ENCODE results near the gene MT1B. TPM values are rescaled to one million over a fixed set of nuclear protein-coding genes. Genes with fewer than 3 reads are reported as not detected.
"Not testable (repeated sequence)": the region's sequence is repeated elsewhere in the genome, so short reads cannot be mapped to it uniquely, and the experiment has no call there.

The MT1B gene
- total RNA-seq, 4 donors from 2014 or later = not detected

GRCh38 chr16:56672761-56673536 is 21.3 kb downstream of the MT1B start:
- H3K4me1 ChIP-seq = peaks cover 18 to 38% of the 10 kb centered on the region in 2 donors
- WGBS, 2 donors = 90 to 92% methylated on average over 11 of the region's 11 CpGs
- no peak for DNase-seq
- H3K4me3 ChIP-seq (replicated peaks in 1 of 3) = no peak overlapping the region
- no peaks in the 10 kb centered on the region for H3K36me3 ChIP-seq
- H3K9me3 ChIP-seq = no peaks in the 10 kb centered on the region
- TF ChIP-seq, protein P1, sequence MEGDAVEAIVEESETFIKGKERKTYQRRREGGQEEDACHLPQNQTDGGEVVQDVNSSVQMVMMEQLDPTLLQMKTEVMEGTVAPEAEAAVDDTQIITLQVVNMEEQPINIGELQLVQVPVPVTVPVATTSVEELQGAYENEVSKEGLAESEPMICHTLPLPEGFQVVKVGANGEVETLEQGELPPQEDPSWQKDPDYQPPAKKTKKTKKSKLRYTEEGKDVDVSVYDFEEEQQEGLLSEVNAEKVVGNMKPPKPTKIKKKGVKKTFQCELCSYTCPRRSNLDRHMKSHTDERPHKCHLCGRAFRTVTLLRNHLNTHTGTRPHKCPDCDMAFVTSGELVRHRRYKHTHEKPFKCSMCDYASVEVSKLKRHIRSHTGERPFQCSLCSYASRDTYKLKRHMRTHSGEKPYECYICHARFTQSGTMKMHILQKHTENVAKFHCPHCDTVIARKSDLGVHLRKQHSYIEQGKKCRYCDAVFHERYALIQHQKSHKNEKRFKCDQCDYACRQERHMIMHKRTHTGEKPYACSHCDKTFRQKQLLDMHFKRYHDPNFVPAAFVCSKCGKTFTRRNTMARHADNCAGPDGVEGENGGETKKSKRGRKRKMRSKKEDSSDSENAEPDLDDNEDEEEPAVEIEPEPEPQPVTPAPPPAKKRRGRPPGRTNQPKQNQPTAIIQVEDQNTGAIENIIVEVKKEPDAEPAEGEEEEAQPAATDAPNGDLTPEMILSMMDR (IDR thresholded peaks at IDR 0.05) = no peak
- TF ChIP-seq POLR2A (IDR thresholded peaks at IDR 0.05) = no peak
- no peak overlapping the region for H3K27ac ChIP-seq
- H3K27me3 ChIP-seq = no peaks in the 10 kb centered on the region
- intact Hi-C loops (cut with DNase I) = no loop called here

- Histone ChIP-seq H3K36me3 (no peaks in the 10 kb centered on the region), H3K4me1 (peaks cover 12 to 28% of the 10 kb centered on the region in 2 donors), H3K27ac (no peak overlapping the region), H3K9me3 (no peaks in the 10 kb centered on the region), H3K4me3 (replicated peaks in 1 of 3) (no peak overlapping the region), H3K27me3 (no peaks in the 10 kb centered on the region)
- WGBS, 2 donors = 35 to 41% methylated on average over 12 of the region's 12 CpGs
- intact Hi-C loops (cut with DNase I) = no loop called here
- DNase-seq = peak; percentile 63 to 64
- no peak for TF ChIP-seq POLR2A (IDR thresholded peaks at IDR 0.05)
- TF ChIP-seq, protein P1 (IDR thresholded peaks at IDR 0.05) = peak; percentile 32 to 78 (median 70)
These were observed 22.2 kb downstream of the MT1B start for GRCh38 chr16:56673921-56674320.

DNA sequence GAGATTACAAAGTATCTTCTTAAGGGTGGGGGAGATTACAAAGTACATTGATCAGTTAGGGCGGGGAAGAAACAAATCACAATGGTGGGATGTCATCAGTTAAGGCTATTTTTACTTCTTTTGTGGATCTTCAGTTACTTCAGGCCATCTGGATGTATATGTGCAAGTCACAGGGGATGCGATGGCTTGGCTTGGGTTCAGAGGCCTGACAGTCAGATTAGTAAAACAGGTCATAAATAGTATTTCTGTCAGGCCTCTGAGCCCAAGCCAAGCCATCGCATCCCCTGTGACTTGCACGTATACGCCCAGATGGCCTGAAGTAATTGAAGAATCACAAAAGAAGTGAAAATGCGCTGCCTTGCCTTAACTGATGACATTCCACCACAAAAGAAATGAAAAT is 22.9 kb downstream of the MT1B start:
- H3K9me3 ChIP-seq; H3K4me3 ChIP-seq (replicated peaks in 1 of 3); intact Hi-C loops (cut with DNase I); H3K27me3 ChIP-seq; H3K27ac ChIP-seq; DNase-seq; H3K36me3 ChIP-seq: not testable (repeated sequence)
- H3K4me1 ChIP-seq = peaks cover 10 to 21% of the 10 kb centered on the region in 2 donors
- whole genome bisulfite sequencing, 2 donors = 92 to 98% methylated on average over 6 of the region's 6 CpGs

GRCh38 chr16:56675685-56676210 is 24.1 kb downstream of the MT1B start:
- TF ChIP-seq POLR2A (IDR thresholded peaks at IDR 0.05) = no peak
- TF ChIP-seq, protein P1 (IDR thresholded peaks at IDR 0.05) = no peak
- 10 to 13% methylated on average over 22 to 30 of the region's 32 CpGs for WGBS, 2 donors
- Histone ChIP-seq H3K9me3 (no peaks in the 10 kb centered on the region), H3K27me3 (no peaks in the 10 kb centered on the region), H3K4me1 (peaks cover 6 to 16% of the 10 kb centered on the region in 2 donors), H3K36me3 (no peaks in the 10 kb centered on the region), H3K4me3 (replicated peaks in 1 of 3) (peak overlapping the region in 2 of 3 donors; percentile 4 to 29), H3K27ac (no peak overlapping the region)
- peak; percentile 29 to 39 for DNase-seq
- intact Hi-C loops (cut with DNase I) = no loop called here

GRCh38 chr16:56677474-56677873 is 25.8 kb downstream of the MT1B start:
- TF ChIP-seq POLR2A (IDR thresholded peaks at IDR 0.05) = no peak
- TF ChIP-seq, protein P1 (IDR thresholded peaks at IDR 0.05) = no peak
- no peaks in the 10 kb centered on the region for H3K9me3 ChIP-seq
- no peak overlapping the region for H3K27ac ChIP-seq
- WGBS, 2 donors = 67 to 88% methylated on average over 1 to 3 of the region's 3 CpGs
- H3K36me3 ChIP-seq = no peaks in the 10 kb centered on the region
- peaks cover 12 to 22% of the 10 kb centered on the region in 2 donors for H3K4me1 ChIP-seq
- intact Hi-C loops (cut with DNase I) = no loop called here
- DNase-seq = no peak
- H3K27me3 ChIP-seq = no peaks in the 10 kb centered on the region
- H3K4me3 ChIP-seq (replicated peaks in 1 of 3) = no peak overlapping the region

Measured in thyroid gland (tissue), 4 donors.